T-helper 1 cell treated with Interleukin-12 subunit alpha and Interleukin-12 subunit beta and Interleukin-4 antibody, amounts not matched to agents 30 μg/mL and 1 μg/mL, for 36 hours (primary cell): ENCODE results near the gene CDC73.
"Not testable (repeated sequence)": the region's sequence is repeated elsewhere in the genome, so short reads cannot be mapped to it uniquely, and the experiment has no call there.

Experiments
- H3K27ac Mint-ChIP-seq: one replicate; pipeline ENCODE4 v1.8.0; 2021; ENCODE audit warnings: mild to moderate bottlenecking, mixed read lengths
- H3K27me3 Mint-ChIP-seq: one replicate; pipeline ENCODE4 v1.8.0; 2021; ENCODE audit warnings: low read depth, mixed read lengths
- H3K36me3 Mint-ChIP-seq: one replicate; pipeline ENCODE4 v1.8.0; 2021; ENCODE audit warnings: low read depth, mixed read lengths
- H3K4me1 Mint-ChIP-seq: one replicate; pipeline ENCODE4 v1.8.0; 2021; ENCODE audit warnings: low read depth, mixed read lengths
- H3K4me3 Mint-ChIP-seq: one replicate; pipeline ENCODE4 v1.8.0; 2021; ENCODE audit warnings: mild to moderate bottlenecking, moderate library complexity, mixed read lengths
- H3K9me3 Mint-ChIP-seq: one replicate; pipeline ENCODE4 v1.8.0; 2021; ENCODE audit warnings: mixed read lengths

Gene CDC73

DNA sequence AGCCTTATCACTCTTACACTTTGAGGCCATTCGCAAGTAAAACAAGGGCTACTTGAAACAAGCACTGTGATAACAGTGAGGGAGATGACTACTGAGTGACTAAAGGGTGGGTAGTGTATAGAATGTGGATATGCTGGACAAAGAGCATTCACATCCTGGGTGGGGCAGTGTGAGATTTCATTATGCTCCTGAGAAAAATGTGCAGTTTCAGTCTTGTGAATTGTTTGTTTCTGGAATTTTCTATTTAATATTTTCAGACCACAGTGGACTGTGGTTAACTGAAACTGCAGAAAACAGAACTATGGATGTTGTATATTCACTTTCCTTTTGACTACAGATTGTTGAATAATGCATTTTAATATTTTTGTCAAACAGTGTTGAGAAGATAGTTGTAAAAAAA, 89.7 kb downstream of the CDC73 start:
- Mint-ChIP-seq H3K27me3 (no peaks in the 10 kb centered on the region), H3K9me3 (peaks cover 15% of the 10 kb centered on the region), H3K27ac (no peak overlapping the region), H3K4me1 (peaks cover 19% of the 10 kb centered on the region), H3K4me3 (no peak overlapping the region), H3K36me3 (peaks cover 57% of the 10 kb centered on the region)

DNA sequence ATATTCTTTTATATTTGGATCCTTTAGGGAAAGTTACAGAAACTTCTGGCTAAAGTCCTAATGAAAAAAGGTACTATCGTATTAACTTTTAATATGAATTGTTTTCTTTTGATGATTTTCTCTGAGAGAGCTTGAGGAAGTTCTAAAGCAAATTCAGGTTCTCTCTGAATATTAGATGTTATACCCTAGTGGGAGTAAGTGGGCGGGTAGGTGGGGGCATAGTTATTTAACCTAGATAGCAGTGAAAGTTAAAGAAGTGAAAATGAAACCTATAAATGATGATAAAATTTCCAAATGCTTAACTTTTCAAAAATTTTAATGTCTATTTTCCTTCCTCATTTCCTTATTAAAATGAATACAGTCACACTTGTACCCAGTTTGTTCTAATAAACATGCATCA, 90.8 kb downstream of the CDC73 start:
- no peak overlapping the region for H3K4me3 Mint-ChIP-seq
- peaks cover 55% of the 10 kb centered on the region for H3K36me3 Mint-ChIP-seq
- H3K27me3 Mint-ChIP-seq, result no peaks in the 10 kb centered on the region
- peaks cover 5% of the 10 kb centered on the region for H3K9me3 Mint-ChIP-seq
- H3K27ac Mint-ChIP-seq, result no peak overlapping the region
- peaks cover 19% of the 10 kb centered on the region for H3K4me1 Mint-ChIP-seq

DNA sequence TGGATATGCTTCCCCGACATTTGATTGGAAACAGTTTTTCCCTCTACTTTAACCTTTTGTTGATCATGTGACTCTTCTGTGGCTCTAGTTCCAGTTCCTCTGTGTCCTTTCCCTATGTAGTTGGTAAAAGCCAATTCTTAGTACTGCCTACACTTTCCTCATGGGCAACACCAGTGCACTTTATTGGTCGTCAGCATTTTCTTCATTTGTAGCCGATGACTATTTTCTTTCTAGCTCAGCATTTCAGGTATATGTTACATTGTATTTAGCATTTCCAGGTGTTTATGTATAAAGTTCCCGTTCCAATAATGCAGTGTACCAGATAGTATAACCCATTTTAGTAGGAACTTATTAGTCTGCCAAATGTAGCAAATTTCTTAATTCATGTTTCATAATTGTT, 92.2 kb downstream of the CDC73 start:
- Mint-ChIP-seq H3K27me3 (no peaks in the 10 kb centered on the region), H3K9me3 (no peaks in the 10 kb centered on the region), H3K4me1 (peaks cover 19% of the 10 kb centered on the region), H3K27ac (no peak overlapping the region), H3K4me3 (no peak overlapping the region), H3K36me3 (peaks cover 56% of the 10 kb centered on the region)

DNA sequence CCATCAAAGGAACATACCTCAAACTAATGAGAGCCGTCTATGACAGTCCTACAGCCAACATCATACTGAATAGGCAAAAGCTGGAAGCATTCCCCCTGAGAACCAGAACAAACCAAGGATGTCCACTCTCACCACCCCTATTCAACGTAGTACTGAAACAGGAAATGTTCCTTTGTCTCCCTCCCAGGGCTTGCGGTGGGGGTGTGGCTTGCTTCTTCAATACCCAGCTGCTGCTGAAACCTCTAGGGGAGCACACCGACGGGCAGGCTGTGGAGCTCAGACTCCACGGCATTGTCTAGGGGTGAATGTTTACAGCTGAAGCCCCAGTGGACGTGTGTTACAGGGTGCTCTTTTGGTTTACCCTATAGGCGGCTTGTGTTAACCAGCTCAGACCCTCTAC, 95.1 kb downstream of the CDC73 start:
- H3K4me3 Mint-ChIP-seq, result no peak overlapping the region
- H3K36me3 Mint-ChIP-seq, result peaks cover 52% of the 10 kb centered on the region
- no peaks in the 10 kb centered on the region for H3K27me3 Mint-ChIP-seq
- H3K9me3 Mint-ChIP-seq, result no peaks in the 10 kb centered on the region
- no peak overlapping the region for H3K27ac Mint-ChIP-seq
- H3K4me1 Mint-ChIP-seq, result peaks cover 5% of the 10 kb centered on the region

DNA sequence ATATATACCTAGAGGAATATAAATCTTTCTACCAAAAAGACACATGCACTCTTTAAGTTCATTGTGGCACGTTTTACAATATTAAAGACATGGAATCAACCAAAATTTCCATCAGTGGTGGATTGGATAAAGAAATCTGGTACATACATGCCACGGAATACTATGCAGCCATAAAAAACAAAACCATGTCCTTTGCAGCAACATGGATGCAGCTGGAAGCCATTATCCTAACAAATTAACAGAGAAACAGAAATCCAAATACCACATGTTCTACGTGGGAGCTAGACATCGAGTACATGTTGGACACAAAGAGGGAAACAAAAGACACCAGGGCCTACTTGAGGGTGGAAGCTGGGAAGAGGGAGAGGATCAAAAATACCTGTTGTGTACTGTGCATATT, 97.6 kb downstream of the CDC73 start:
- H3K36me3 Mint-ChIP-seq, result peaks cover 46% of the 10 kb centered on the region
- H3K27ac Mint-ChIP-seq, result no peak overlapping the region
- H3K27me3 Mint-ChIP-seq, result no peaks in the 10 kb centered on the region
- H3K4me1 Mint-ChIP-seq, result no peaks in the 10 kb centered on the region
- no peak overlapping the region for H3K4me3 Mint-ChIP-seq
- H3K9me3 Mint-ChIP-seq, result no peaks in the 10 kb centered on the region

DNA sequence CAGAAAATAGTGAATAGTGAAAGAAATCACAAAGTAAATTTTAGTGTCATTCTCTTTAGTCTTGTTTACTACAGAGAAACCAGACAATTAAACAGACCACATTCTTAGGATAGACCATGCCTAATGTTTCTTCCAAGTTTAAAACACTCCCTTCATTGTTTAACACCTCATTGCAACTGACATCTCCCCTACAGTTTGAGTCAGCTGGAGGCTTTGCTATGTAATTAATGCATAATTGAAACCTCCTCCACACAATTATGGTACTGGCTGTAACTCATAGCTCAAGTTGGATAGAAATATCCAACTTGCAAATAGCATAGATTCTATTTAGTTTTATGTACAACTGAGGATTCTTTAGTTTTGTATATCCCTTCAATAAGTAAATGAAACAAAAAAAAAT, 99.8 kb downstream of the CDC73 start:
- peaks cover 10% of the 10 kb centered on the region for H3K4me1 Mint-ChIP-seq
- H3K27me3 Mint-ChIP-seq, result no peaks in the 10 kb centered on the region
- H3K27ac Mint-ChIP-seq, result no peak overlapping the region
- H3K36me3 Mint-ChIP-seq, result peaks cover 49% of the 10 kb centered on the region
- H3K4me3 Mint-ChIP-seq, result no peak overlapping the region
- H3K9me3 Mint-ChIP-seq, result no peaks in the 10 kb centered on the region

DNA sequence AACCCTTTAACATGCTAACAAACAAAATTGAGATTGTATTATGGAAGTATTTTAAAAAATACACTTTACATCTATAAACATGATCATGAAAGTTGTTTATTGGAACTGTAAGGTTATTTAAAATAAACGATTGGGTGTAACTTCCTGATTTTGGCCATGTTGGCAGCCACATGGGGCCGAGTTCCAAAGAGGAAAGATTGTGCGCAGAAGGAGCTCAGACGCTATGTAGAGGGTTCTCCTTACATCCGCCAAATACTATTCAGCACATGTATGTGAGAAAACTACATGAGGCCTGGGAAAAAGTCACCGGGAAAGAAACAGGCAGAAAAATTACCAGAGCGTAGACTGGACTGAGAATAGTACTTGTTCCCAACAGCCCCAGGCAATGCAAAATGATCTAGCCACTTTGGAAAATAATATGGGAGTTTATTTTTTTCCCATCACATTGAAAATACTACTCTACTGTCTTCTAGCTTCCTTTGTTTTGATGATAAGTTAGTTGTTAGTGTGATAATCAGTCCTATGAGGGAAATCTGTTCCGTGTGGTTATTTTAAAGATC, 100.3 kb downstream of the CDC73 start:
- H3K9me3 Mint-ChIP-seq, result peaks cover 3% of the 10 kb centered on the region
- H3K27me3 Mint-ChIP-seq, result no peaks in the 10 kb centered on the region
- no peak overlapping the region for H3K27ac Mint-ChIP-seq
- H3K36me3 Mint-ChIP-seq, result peaks cover 48% of the 10 kb centered on the region
- no peak overlapping the region for H3K4me3 Mint-ChIP-seq
- H3K4me1 Mint-ChIP-seq, result peaks cover 12% of the 10 kb centered on the region

DNA sequence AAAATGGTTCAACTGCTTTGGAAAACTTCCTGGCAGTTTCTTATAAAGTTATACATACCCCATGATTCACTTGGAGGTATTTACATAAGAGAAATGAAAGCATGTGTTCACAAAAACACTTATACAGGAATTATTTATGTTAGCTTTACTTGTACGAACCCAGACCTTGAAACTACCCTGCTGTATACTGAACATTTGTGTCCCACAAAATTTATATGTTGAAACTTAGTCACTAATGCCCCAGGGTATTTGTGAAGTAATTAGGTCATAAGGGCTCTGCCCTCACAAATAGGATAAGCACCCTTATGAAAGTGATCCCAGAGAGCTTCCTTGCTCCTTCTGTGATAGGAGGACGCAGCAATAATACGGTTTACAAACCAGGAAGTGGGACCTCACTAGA, 107.3 kb downstream of the CDC73 start:
- Mint-ChIP-seq H3K36me3 (peaks cover 26% of the 10 kb centered on the region), H3K4me3 (no peak overlapping the region), H3K27me3 (no peaks in the 10 kb centered on the region), H3K4me1 (peaks cover 12% of the 10 kb centered on the region), H3K27ac (no peak overlapping the region), H3K9me3 (peaks cover 3% of the 10 kb centered on the region)

DNA sequence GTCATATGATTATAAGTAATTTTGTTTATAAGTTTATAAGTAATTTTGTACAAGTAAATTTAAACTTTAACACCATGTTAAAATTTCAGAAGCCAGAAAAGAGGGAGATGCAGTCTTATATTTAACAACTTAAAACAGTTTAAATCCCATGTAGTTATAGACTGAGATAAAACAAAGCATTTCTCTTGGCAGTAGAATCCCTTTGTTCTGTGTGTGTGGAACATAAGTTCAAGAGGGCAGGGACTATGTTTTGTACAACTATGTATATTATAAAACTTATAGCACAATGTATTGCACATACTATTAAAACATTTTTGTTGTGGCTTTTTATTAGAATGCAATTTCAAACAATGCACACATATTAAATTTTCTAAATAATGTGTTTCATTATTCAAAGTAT, 109.3 kb downstream of the CDC73 start:
- H3K4me1 Mint-ChIP-seq, H3K4me3 Mint-ChIP-seq, H3K27ac Mint-ChIP-seq, H3K27me3 Mint-ChIP-seq, H3K9me3 Mint-ChIP-seq: not testable (repeated sequence)
- H3K36me3 Mint-ChIP-seq, result peaks cover 24% of the 10 kb centered on the region

DNA sequence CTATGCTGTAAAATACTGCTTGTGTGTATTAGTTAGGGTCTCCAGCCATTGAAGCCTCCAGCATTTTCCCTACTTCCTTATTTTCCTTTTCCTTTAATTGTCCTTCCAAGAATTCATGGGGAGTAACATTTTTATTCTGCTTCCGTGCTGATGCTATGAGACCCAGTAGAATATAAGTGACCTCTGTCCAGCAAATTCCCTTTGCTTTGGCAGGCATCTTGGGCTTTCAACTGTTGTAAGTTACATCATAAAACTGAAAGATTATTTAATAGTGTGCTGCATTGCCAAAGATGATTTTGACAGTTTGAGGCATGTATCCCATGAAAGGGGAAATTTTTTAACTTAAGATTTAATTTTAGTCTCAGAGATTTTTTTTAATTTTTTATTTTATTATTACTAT, 112.7 kb downstream of the CDC73 start:
- Mint-ChIP-seq H3K27ac (no peak overlapping the region), H3K4me3 (no peak overlapping the region), H3K27me3 (no peaks in the 10 kb centered on the region), H3K4me1 (peaks cover 8% of the 10 kb centered on the region), H3K36me3 (peaks cover 35% of the 10 kb centered on the region), H3K9me3 (peaks cover 8% of the 10 kb centered on the region)

DNA sequence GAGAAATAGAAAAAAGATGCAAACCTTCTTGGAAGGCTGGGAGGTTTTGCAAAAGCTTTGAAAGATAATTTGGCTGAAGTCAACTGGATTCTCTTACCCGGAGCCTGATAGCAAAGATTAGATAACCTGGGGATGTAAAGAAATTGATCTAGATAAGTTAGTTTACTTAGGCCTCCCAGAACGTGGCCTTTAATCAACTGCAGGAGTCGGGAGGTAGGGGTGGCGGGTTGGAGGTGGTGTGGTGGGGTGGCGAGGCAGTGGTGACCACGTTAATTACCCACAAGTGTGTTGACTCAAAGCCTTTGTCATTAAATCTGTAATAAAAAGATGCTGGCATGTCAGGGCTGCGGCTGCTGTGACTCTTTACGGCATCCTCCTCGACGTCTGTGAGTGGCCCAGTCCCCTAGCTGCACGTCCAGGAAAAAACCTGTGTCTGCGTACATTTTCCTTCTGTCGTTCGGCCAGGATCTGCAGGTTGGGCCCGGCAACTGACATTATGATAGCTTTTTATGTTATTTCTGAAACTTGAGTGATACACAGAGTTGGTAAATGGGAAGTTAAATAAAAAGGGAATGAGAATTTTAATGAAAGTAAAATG, 115.6 kb downstream of the CDC73 start:
- Mint-ChIP-seq H3K36me3 (peaks cover 54% of the 10 kb centered on the region), H3K27ac (no peak overlapping the region), H3K9me3 (peaks cover 23% of the 10 kb centered on the region), H3K4me3 (no peak overlapping the region), H3K27me3 (no peaks in the 10 kb centered on the region), H3K4me1 (peaks cover 32% of the 10 kb centered on the region)

DNA sequence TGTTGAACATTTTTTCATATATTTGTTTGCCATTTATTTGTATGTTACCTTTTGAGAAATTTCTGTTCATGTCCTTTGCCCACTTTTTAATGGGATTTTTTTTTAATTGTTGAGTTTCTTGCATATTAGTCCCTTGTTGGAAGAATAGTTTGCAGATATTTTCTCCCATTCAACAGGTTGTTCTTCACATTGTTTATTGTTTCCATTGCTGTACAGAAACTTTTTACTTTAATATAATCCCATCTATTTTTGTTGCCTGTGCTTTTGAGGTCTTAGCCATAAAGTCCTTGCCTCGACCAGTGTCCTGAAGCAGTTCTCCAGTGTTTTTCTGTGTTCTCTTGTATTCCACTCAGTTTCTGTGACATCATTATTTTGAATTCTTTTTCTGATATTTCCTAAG, 118.8 kb downstream of the CDC73 start:
- Mint-ChIP-seq H3K9me3 (peaks cover 23% of the 10 kb centered on the region), H3K4me1 (peaks cover 34% of the 10 kb centered on the region), H3K27ac (no peak overlapping the region), H3K4me3 (peak overlapping the region; percentile 46), H3K27me3 (no peaks in the 10 kb centered on the region), H3K36me3 (peaks cover 58% of the 10 kb centered on the region)

DNA sequence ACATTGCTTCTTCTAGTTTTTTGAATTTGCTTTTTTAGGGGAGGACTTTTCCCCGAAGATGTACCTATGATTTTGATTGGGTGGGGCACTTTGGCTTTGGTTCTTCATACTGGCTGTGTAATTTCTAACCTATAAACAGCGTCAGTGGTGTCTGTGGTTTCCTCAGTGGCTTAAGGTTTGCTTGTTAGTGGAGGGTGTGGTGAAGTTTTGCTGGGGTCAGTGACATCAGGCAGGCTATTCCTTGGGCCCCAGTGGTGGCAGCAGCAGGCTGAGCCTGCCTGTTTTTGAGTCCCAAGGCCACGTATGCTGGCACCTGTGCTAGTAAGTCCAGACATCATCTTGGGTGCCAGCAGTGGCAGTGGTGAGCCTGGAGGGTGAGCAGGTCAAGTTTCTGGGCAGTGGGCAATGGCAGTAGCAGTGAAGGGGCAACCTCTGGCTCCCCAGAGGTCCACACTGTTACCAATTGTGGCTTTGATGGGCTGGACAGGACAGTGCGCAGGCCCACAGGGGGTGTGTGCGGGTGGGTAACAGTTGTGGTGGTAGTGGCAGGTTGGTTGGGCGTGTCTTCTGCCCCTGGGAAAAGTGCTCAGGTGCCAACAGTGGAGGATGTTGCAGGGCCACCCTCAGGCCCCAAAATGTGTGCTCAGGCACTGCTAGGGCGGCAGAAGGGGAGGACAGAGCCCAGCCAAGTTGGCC, 119.4 kb downstream of the CDC73 start:
- Mint-ChIP-seq H3K9me3 (peaks cover 23% of the 10 kb centered on the region), H3K36me3 (peaks cover 58% of the 10 kb centered on the region), H3K27ac (peak overlapping the region; percentile 65), H3K27me3 (no peaks in the 10 kb centered on the region), H3K4me1 (peaks cover 38% of the 10 kb centered on the region), H3K4me3 (peak overlapping the region; percentile 46)

DNA sequence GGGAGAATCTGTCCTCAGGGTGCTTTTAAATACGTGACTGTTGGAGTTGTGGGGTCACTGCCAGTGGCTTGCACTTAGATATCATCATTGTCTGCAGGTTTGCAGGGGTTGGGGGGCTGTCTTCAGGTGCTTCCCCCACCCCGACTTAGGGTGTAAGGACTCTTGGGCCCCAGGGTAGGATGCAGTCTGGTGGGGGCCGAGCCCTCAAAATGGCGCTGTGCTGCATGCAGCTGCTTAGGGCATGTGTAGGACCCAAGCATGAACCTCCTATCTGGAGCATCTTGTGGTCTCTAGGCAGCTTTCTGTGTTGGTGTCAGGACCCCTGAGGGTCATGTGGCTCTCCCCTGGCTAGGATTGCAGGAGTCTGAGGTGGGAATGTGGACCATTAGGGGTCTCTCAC, 120.2 kb downstream of the CDC73 start:
- Mint-ChIP-seq H3K4me3 (no peak overlapping the region), H3K4me1 (peaks cover 41% of the 10 kb centered on the region), H3K27me3 (no peaks in the 10 kb centered on the region), H3K9me3 (peaks cover 23% of the 10 kb centered on the region), H3K27ac (peak overlapping the region; percentile 27), H3K36me3 (peaks cover 61% of the 10 kb centered on the region)

DNA sequence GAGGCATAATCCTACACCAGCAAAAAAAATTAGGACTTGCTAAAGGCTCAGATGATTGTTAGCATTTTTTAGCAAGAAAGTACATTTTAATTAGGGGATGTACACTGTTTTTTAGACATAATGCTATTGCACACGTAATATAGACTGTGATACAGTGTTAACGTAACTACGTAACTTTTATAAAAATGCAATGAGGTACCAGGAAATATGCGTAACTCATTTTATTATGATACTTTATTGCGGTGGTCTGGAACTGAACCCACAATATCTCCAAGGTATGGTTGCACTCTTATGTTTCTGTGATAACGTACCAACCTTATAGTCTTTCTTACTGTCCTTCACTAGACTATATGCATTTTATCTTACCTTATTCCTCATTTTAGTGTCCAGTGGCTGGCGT, 127.4 kb downstream of the CDC73 start:
- H3K9me3 Mint-ChIP-seq, result peaks cover 12% of the 10 kb centered on the region
- H3K4me3 Mint-ChIP-seq, result no peak overlapping the region
- H3K27me3 Mint-ChIP-seq, result no peaks in the 10 kb centered on the region
- peaks cover 9% of the 10 kb centered on the region for H3K4me1 Mint-ChIP-seq
- H3K36me3 Mint-ChIP-seq, result peaks cover 41% of the 10 kb centered on the region
- no peak overlapping the region for H3K27ac Mint-ChIP-seq
